Spleen (tissue), 7 donors: ENCODE data around the gene EDIL3.

Experiments
- CTCF ChIP-seq, 11 experiments: fragments of 200-600 bp in 7 of 11; fragments of 450-650 bp in 4 of 11; sonication (generic) in 4 of 11; IDR thresholded peaks in 8 of 11; conservative IDR thresholded peaks in 3 of 11; 1 replicate in 7 of 11; 2 replicates in 4 of 11; pipeline versions ENCODE4 v1.4.0 to v1.8.0; 2016 to 2021; ENCODE audit warnings: antibody characterized with exemption in 11 of 11, inconsistent platforms in 4 of 11, mild to moderate bottlenecking in 1 of 11
- POLR2A ChIP-seq, 3 donors: fragments of 450-650 bp; IDR thresholded peaks; one replicate each; pipeline ENCODE4 v1.5.1; 2017; ENCODE audit warnings: antibody characterized with exemption in 3 of 3, mild to moderate bottlenecking in 1 of 3
- donor health status: DM: no; HTN: no; CAD: no; lungs with moderate emphysema.
- donor health status: DM: no; HTN: no; CAD: no.
- donor health status: DM: no; HTN: no; CAD: no.

DNA sequence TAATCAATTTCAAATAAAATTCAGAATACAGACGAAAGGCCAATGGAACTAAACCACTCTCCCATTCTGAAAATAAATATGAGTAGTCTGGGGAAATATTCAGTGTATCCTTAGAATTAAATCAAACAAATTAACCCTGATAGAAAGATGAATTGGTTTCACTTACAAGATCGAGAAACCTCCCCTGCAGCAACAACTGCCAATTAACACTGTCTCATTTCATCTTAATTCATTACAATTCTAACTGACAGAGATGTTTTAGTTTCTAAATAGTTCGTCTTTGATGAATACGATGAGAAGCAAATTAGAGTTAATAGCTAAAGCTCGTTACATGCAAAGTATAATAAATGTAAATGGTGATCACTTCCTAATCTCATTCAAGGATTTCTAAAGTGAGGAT, 247.1 kb downstream of the EDIL3 start:
- TF ChIP-seq CTCF (IDR thresholded peaks at IDR 0.05 in 8 of 11, conservative IDR thresholded peaks at IDR 0.05 in 3 of 11): no peak
- TF ChIP-seq POLR2A (IDR thresholded peaks at IDR 0.05): no peak
